8988T (cell line): ENCODE measurements around the gene CBX7.

Experiments used
- DNase-seq: peaks from one replicate; pipeline ENCODE4 v3.0.0; 2011

CBX7 gene

DNA sequence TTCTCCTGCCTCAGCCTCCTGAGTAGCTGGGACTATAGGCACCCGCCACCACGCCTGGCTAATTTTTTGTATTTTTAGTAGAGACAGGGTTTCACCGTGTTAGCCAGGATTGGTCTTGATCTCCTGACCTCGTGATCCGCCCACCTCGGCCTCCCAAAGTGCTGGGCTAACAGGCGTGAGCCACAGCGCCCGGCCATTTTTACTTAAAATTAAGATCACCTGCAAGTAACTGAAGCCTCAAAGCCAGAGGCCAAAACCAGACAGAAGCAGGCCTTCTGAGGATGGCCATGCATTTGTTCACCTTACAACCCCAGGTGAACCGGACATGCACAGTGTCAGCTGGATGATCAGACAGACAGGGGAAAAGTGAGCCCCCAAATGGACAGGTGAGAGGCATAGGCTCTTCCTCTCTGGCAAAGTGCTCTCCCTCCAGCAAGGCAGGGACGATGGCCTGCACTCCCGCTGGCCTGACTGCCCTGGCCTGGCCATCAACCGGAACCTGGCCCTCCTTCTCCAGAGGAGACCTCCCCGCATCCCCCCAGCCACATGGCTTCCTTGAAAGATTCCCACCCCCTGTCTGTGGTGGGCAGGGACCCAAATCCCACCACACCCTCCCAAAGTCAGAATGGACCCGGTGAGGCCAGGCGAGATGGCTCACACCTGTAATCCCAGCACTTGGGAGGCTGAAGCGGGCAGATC lies 29.6 kb downstream of the CBX7 start:
- no peak for DNase-seq

GRCh38 chr22:39120983-39121382 lies 31.5 kb downstream of the CBX7 start:
- no peak for DNase-seq

- no peak for DNase-seq
Observed at GRCh38 chr22:39117585-39118191, 34.8 kb downstream of the CBX7 start.

- no peak for DNase-seq
Observed at GRCh38 chr22:39115977-39116621, 36.4 kb downstream of the CBX7 start.

- DNase-seq: no peak
Observed at GRCh38 chr22:39115570-39115969, 36.9 kb downstream of the CBX7 start.

DNA sequence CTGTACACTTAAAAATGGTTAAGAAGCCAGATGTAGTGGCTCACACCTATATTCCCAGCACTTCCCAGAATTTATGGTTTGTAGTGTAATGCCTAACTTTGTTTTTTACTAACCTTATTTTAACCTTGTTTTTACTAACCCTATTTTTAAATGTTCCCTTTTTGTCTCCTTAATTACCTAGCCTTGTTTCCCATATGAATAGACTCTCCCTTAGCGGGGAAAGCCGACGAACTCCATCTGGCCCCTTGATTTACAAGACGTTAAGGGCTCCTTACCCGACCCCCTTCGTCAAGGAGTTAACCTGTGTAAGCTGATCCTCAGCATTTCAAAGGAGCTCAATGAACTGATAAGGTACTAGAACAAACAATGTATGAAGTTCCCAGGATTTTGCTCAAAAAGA lies 38.4 kb downstream of the CBX7 start:
- no peak for DNase-seq

GRCh38 chr22:39110631-39111561 lies 41.6 kb downstream of the CBX7 start:
- DNase-seq: no peak

- DNase-seq: no peak
Observed at GRCh38 chr22:39109361-39109760, 43.1 kb downstream of the CBX7 start.

- no peak for DNase-seq
Observed at GRCh38 chr22:39108487-39108886, 44.0 kb downstream of the CBX7 start.

DNA sequence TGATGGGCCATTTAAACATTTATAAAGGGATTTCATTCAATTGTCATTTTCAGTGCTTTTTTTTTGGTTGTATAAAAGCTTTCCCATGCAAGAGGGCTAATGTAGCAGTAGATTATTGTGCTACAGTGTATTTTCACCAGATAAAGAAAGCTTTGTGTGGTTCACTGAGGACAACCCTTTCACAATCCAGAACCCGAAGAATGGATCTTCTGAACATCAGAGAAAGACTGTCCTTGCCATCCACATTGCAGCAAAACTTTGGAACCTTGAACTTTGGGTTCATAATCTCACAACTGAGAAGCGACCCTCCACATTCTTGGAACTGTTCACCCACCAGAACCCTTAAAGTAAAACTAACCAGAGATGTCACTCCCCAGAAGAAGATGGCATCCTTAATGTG lies 46.2 kb downstream of the CBX7 start:
- DNase-seq: no peak

DNA sequence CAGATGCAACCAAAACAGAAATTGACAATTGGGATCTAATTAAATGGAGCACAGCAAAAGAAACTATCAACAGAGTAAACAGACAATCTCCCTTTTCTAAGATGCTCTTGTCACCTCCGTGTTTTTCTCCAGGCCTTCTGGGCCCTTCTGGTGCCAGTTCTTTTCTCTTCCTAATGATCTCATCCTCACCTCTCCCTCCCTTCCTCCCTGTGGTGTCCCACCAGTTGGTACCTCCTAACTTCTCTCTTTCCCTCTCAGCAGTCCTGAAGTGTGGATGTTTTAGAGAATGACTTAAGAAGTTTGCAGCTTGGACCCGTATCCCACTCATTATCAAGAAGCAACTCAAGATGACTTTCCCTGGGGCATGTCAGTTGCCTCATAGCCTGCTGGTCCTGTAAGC lies 49.0 kb downstream of the CBX7 start:
- DNase-seq: no peak

- no peak for DNase-seq
Observed at GRCh38 chr22:39101226-39101625, 51.3 kb downstream of the CBX7 start.

DNA sequence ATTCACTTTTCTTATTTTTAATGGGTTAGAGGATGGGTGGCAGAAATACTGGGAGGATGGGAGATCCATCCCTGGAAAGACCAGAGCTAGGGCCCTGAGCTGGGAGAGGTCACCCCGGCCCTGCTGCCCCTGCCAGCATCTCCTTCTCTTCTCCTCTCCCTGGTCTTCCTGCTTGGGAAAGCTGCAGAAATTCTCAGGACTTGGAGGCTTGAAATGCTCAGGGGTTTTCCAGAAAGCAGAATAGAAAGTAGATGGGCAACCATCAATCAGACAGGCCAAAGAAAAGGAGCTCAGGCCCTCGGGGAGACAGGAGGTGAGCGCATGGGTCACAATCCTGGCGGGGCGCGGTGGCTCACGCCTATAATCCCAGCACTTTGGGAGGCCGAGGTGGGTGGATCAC lies 53.9 kb downstream of the CBX7 start:
- DNase-seq: no peak

- no peak for DNase-seq
Observed at GRCh38 chr22:39098026-39098425, 54.5 kb downstream of the CBX7 start.

DNA sequence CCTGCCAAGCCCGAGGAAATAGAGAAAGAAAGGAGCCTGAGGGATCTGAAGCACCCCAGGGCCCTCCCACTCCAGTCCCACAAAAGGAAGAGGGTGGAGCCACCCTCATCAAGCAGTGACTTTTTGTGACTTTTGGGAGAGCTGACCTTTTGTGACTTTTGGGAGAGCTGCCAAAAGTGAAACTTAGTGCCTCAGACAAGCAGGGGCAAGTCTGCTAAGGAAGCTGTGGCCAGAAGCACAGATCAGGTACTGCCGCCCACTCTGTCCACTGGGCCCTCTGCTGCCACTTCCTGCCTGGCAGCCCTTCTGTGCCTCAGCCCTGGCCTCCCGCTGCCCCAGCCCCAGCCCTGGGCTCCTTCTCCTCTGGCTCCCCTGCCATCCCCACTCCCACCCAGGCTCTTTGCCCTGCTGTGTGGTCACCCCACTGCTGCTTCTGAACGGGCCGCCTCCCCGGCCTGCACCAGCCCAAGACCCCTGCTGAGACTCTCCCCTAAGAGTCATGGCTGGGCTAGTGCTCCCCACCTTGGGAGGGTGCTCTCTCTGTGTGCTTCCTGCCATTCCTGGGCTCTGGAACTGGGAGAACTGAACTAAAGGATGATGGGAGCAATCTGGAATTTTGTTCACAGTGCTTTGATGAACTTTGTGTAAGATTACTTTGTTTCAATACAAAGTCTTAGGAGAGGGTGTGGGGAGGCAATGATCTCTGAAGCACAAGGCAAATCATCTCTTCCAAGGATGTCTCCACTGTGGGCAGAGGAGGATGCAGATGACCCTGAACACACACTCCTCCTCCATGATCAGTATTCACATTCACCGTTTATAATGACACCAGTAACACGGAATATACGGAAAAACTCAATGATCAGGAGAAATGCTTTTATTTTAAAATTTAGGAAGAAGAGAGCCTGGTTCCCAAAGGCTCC lies 55.1 kb downstream of the CBX7 start, which contains the start of gene APOBEC3H:
APOBEC3H (plus strand) TSS at position 147 of the 923 bp plus-strand sequence. CDS start 3,035 bp downstream, outside the sequence.
- DNase-seq: no peak

GRCh38 chr22:39095971-39096370 lies 56.5 kb downstream of the CBX7 start:
- no peak for DNase-seq

DNA sequence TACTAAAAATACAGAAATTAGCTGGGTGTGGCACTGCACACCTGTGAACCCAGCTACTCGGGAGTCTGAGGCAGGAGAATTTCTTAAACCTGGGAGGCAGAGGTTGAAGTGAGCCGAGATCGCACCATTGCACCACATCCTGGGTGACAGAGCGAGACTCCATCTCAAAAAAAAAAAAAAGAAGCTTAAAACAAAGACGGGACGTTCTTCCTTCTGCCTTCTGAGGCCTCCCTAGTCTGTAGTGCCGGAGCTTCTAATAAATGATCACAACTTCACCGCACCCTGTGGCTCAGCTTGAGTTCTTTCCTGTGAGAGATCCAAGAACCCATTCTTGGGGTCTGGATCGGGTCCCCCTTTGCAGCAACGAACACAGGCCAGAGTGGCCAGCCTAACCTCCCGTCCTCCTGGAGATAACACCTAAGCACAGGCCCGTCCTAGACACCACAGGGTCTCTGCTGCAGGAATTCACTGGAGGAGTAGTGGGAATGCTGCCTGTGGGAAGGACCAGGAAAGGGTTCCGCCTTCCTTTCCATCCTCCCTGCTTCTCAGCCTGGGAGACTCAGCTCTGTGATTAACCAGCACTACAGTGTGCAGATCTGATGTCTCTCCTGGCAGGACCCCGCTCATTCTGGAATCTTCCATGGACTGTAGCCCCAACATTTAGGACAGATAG lies 57.6 kb downstream of the CBX7 start:
- no peak for DNase-seq

GRCh38 chr22:39092111-39092862 lies 60.2 kb downstream of the CBX7 start:
- no peak for DNase-seq

- DNase-seq: no peak
Observed at GRCh38 chr22:39091126-39092081, 61.1 kb downstream of the CBX7 start.
